Stimulated activated memory B cell treated with anti-CD40 and anti-IgM and Interleukin-4, amounts not matched to agents 10 μg/mL and 1 μg/mL and 100 μg/mL, for 72 hours (primary cell): ENCODE data around the gene PDGFRB.

Source experiments
- ATAC-seq: fragments of 150-1000 bp; cut with Tn5 transposase; 2 replicates; pipeline ENCODE4 v1.10.0; 2021
- H3K27ac Mint-ChIP-seq: one replicate; pipeline ENCODE4 v1.8.0; 2022; ENCODE audit warnings: mild to moderate bottlenecking, mixed read lengths
- H3K27me3 Mint-ChIP-seq: one replicate; pipeline ENCODE4 v1.8.0; 2022; ENCODE audit warnings: mixed read lengths
- H3K36me3 Mint-ChIP-seq: one replicate; pipeline ENCODE4 v1.8.0; 2022; ENCODE audit warnings: mixed read lengths
- H3K4me1 Mint-ChIP-seq: one replicate; pipeline ENCODE4 v1.8.0; 2022; ENCODE audit warnings: mixed read lengths
- H3K4me3 Mint-ChIP-seq: one replicate; pipeline ENCODE4 v1.8.0; 2022; ENCODE audit warnings: mild to moderate bottlenecking, moderate library complexity, mixed read lengths
- H3K9me3 Mint-ChIP-seq: one replicate; pipeline ENCODE4 v1.8.0; 2022; ENCODE audit warnings: mixed read lengths

Gene PDGFRB

DNA sequence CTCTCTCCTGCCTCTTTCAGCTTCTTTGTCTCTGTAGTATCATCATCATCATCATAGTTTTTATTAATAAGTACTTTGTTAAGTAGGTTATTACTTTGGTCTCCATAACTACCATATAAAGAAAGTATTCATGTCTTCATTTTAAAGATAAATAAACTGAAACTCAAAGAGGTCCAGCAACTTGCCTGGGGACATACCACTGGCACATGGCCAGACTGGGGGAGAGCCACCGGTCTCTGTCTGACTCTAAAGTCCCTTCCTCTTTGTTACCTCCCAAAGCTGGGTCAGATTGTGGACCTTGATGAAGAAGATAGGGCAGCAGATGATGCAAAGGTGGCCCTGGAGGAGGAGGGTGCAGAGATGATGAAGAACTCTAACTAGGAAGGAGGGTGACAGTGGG, 19.4 kb upstream of the PDGFRB start:
- Mint-ChIP-seq H3K9me3 (no peaks in the 10 kb centered on the region), H3K27me3 (peaks cover 57% of the 10 kb centered on the region), H3K4me1 (no peaks in the 10 kb centered on the region), H3K4me3 (no peak overlapping the region), H3K27ac (no peak overlapping the region), H3K36me3 (no peaks in the 10 kb centered on the region)
- ATAC-seq: no peak

DNA sequence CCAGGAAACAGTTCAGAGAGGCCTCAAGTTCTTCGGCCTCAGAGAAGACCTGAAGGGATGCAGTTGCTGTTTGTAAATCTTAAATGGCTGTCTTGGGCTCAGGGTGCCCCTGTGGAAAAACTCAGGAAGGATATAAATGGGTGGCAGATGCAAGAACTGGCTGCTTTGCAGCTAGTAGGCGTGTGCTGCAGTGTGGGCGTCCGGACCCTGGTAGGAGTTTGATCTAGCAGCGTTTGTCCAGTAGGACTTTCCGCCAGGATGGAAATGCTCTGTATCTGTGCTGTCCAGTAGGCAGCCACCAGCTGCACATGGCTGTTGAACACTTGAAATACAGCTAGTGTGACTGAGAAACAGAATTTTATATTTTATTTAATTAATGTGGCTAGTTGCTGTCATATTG, 18.6 kb upstream of the PDGFRB start:
- H3K27ac Mint-ChIP-seq: no peak overlapping the region
- no peaks in the 10 kb centered on the region for H3K9me3 Mint-ChIP-seq
- no peak for ATAC-seq
- peaks cover 64% of the 10 kb centered on the region for H3K27me3 Mint-ChIP-seq
- no peaks in the 10 kb centered on the region for H3K4me1 Mint-ChIP-seq
- H3K36me3 Mint-ChIP-seq: no peaks in the 10 kb centered on the region
- no peak overlapping the region for H3K4me3 Mint-ChIP-seq

- H3K36me3 Mint-ChIP-seq: no peaks in the 10 kb centered on the region
- ATAC-seq: no peak
- peaks cover 76% of the 10 kb centered on the region for H3K27me3 Mint-ChIP-seq
- no peaks in the 10 kb centered on the region for H3K9me3 Mint-ChIP-seq
- H3K4me1 Mint-ChIP-seq: no peaks in the 10 kb centered on the region
- H3K27ac Mint-ChIP-seq: no peak overlapping the region
- no peak overlapping the region for H3K4me3 Mint-ChIP-seq
These were observed 17.5 kb upstream of the PDGFRB start for GRCh38 chr5:150173161-150173560.

DNA sequence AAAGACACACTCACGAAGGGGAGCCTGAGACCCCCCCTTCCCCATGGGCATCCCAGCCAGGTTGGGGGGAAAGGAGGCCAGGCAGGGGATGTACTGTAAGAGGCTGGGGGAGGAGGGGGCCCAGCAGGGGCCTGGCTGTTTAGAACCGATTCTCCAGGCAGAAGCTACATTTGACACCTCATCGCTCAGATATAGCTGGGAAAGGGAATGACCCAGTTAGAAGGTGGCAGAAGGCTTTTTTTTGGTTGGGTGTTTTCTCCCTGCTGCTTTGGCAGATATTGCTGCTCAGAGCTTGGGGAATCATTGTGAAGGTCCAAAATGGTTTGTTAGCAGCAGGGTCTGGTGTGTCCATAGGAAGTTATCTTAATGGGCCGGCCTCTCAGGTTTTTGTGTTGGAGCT, 16.9 kb upstream of the PDGFRB start:
- Mint-ChIP-seq H3K4me3 (no peak overlapping the region), H3K27ac (no peak overlapping the region), H3K36me3 (no peaks in the 10 kb centered on the region), H3K9me3 (no peaks in the 10 kb centered on the region), H3K4me1 (no peaks in the 10 kb centered on the region), H3K27me3 (peaks cover 82% of the 10 kb centered on the region)
- no peak for ATAC-seq

GRCh38 chr5:150172145-150172544, 16.5 kb upstream of the PDGFRB start:
- Mint-ChIP-seq H3K4me3 (no peak overlapping the region), H3K27ac (no peak overlapping the region), H3K4me1 (no peaks in the 10 kb centered on the region), H3K9me3 (no peaks in the 10 kb centered on the region), H3K27me3 (peaks cover 86% of the 10 kb centered on the region), H3K36me3 (no peaks in the 10 kb centered on the region)
- ATAC-seq: no peak

DNA sequence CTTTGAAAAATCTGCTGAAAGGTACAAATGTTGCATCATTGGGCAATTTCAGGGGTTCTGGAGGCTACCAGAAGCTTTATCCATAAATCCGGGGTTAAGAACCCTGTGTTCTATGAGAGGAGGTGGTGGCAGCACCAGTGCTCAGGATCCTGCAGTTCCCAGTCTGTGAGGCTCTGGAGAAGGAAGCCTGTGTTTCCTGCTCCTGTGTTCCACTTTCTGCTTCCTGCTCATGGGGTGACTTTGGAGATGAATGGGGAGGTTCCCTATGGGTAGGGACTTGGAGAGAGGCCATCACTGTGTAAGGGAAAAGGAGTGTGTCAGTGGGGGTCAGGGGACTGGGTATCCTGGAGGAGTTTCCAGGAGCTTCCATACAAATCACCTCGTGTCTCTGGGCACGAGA, 13.2 kb upstream of the PDGFRB start:
- no peak for ATAC-seq
- Mint-ChIP-seq H3K9me3 (no peaks in the 10 kb centered on the region), H3K4me1 (no peaks in the 10 kb centered on the region), H3K4me3 (no peak overlapping the region), H3K36me3 (no peaks in the 10 kb centered on the region), H3K27me3 (peaks cover 65% of the 10 kb centered on the region), H3K27ac (no peak overlapping the region)

DNA sequence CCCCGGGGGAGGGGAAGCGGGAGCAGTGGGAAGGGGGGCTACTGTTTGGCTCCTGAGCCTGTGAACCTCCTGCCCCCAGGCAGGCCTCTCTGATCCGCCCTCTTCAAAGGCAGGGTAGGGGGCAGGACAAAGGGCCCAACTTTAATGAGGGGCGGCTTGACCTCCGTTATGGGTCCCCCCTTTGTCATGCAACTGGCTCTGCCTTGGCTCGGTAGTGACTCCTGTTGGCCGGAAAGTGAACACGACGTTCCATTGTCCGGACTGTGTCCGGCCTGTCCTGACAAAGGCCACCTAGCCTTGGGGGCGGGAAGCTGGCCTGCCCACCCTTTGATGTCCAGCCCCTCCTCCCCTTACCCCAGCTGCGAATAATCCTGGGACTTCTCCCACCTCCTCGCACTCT, 12.3 kb upstream of the PDGFRB start:
- Mint-ChIP-seq H3K4me3 (no peak overlapping the region), H3K9me3 (no peaks in the 10 kb centered on the region), H3K36me3 (no peaks in the 10 kb centered on the region), H3K4me1 (no peaks in the 10 kb centered on the region), H3K27me3 (peaks cover 56% of the 10 kb centered on the region), H3K27ac (no peak overlapping the region)
- no peak for ATAC-seq

DNA sequence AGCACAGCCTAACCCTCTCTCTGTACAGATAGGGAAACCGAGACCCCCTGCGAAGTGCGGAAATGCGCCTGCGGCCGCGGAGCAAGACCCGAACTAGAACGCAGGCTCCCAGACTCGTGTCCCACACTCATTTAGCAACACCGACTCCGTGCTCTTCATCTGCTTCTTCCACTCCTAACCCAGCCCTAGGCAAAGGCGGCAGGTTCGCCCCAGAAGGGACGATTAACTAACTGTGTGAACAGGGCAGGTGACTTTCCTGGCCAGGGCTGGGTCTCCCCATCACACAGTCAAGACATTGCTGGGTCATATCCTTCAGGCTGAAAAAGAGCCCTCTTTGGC, 11.8 kb upstream of the PDGFRB start:
- H3K9me3 Mint-ChIP-seq: no peaks in the 10 kb centered on the region
- H3K27ac Mint-ChIP-seq: no peak overlapping the region
- peaks cover 1% of the 10 kb centered on the region for H3K4me1 Mint-ChIP-seq
- ATAC-seq: no peak
- peaks cover 53% of the 10 kb centered on the region for H3K27me3 Mint-ChIP-seq
- no peaks in the 10 kb centered on the region for H3K36me3 Mint-ChIP-seq
- no peak overlapping the region for H3K4me3 Mint-ChIP-seq

DNA sequence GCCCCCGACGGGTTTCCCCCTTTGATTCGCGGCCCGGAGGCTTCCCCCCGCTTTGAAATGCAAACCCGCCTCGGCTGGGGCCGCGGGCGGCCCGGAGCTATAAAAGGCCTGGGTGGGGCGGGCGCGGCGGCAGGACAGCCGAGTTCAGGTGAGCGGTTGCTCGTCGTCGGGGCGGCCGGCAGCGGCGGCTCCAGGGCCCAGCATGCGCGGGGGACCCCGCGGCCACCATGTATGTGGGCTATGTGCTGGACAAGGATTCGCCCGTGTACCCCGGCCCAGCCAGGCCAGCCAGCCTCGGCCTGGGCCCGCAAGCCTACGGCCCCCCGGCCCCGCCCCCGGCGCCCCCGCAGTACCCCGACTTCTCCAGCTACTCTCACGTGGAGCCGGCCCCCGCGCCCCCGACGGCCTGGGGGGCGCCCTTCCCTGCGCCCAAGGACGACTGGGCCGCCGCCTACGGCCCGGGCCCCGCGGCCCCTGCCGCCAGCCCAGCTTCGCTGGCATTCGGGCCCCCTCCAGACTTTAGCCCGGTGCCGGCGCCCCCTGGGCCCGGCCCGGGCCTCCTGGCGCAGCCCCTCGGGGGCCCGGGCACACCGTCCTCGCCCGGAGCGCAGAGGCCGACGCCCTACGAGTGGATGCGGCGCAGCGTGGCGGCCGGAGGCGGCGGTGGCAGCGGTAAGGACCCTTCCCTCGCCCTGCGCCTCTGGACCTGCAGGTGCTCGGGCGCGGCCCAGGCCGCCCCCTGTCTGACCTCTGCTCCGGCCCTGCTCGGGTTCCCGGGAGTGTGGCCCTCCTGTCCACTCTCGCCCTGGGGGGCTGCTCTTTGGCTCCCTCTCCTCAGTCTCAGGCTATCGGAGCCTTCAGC, 11.2 kb upstream of the PDGFRB start, which contains the start of gene CDX1:
CDX1 (plus strand) TSS at position 129 of the 862 bp plus-strand sequence; CDS start at position 228, 99 bp downstream.
- peak; percentile 43 for ATAC-seq
- Mint-ChIP-seq H3K36me3 (no peaks in the 10 kb centered on the region), H3K4me3 (no peak within 1 kb of the TSS), H3K27me3 (peaks cover 47% of the 10 kb centered on the region), H3K4me1 (peaks cover 6% of the 10 kb centered on the region), H3K9me3 (no peaks in the 10 kb centered on the region), H3K27ac (no peak within 1 kb of the TSS)

DNA sequence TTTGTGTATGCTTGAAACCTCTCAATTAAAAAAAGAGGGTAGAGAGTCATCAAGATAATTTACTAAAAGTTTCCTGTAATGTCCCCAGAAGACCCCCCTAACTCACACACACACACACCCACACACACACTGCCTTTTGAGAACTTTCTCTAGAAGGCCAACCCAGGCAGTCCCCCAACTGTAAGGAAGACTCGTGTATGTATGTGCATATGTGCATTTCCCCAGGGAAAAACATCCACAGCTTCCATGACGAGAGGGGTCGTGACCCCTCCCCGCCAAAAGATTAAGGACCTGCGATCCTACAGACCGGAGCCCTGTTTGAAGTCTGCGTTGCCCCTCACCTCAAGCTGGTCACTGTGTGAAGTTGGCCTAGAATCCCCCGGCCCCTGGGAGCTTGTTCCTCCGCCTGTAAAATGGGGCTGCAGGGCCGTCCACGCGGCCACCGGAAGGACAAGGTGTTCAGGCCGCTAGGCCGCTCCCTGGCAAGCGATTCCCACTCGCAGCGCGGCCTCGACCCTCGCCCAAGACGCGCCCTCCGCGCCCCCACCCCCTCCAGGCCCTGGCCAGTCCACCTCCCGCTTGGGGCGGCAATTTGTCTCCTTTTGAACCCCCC, 10.5 kb upstream of the PDGFRB start:
- Mint-ChIP-seq H3K9me3 (no peaks in the 10 kb centered on the region), H3K36me3 (no peaks in the 10 kb centered on the region), H3K27ac (no peak overlapping the region), H3K4me1 (peaks cover 13% of the 10 kb centered on the region), H3K27me3 (peaks cover 39% of the 10 kb centered on the region), H3K4me3 (no peak overlapping the region)
- ATAC-seq: no peak

DNA sequence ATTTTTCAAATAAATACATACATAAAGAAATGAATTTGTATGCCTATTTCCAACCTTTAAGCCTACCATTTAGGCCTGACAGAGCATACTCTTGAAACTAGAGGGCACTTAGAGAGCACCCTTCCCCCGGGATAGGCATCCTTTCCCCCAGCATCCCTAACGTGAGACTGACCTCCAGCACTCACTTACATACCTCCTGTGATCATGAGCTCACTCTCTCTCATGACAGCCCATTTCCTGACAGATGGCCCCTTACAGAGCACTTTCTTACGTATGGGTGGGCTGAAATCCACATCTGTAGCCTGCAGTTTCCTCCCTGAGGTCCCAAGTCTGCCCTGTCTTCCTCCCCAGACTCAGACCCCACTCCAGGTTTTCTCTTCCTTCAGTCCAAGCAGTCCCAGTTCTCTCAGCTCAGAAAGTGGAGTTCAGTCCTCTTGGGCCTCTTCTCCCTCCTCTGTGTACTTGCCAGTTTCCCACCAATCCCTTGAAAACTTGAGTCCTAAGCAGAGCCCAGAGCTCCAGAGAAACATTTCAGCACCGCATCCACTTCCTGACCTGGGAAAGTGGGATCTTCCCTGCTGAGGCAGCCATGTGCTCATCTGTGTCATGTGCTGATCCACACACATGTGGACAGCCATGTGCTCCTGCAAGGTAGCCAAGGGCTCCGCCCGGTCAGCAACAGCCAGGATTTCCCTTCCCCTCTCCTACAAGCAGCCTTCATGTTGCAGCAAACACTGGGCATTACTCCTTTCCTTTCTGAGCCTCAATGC, 8.8 kb upstream of the PDGFRB start:
- ATAC-seq: no peak
- Mint-ChIP-seq H3K4me3 (no peak overlapping the region), H3K27ac (no peak overlapping the region), H3K36me3 (no peaks in the 10 kb centered on the region), H3K4me1 (peaks cover 29% of the 10 kb centered on the region), H3K9me3 (no peaks in the 10 kb centered on the region), H3K27me3 (peaks cover 22% of the 10 kb centered on the region)

GRCh38 chr5:150163547-150164059, 8.0 kb upstream of the PDGFRB start:
- Mint-ChIP-seq H3K36me3 (no peaks in the 10 kb centered on the region), H3K27me3 (peaks cover 15% of the 10 kb centered on the region), H3K27ac (no peak overlapping the region), H3K4me1 (peaks cover 30% of the 10 kb centered on the region), H3K9me3 (no peaks in the 10 kb centered on the region), H3K4me3 (no peak overlapping the region)
- no peak for ATAC-seq

GRCh38 chr5:150163035-150163434, 7.4 kb upstream of the PDGFRB start:
- peaks cover 30% of the 10 kb centered on the region for H3K4me1 Mint-ChIP-seq
- H3K27me3 Mint-ChIP-seq: peaks cover 9% of the 10 kb centered on the region
- ATAC-seq: no peak
- H3K9me3 Mint-ChIP-seq: no peaks in the 10 kb centered on the region
- H3K27ac Mint-ChIP-seq: no peak overlapping the region
- H3K36me3 Mint-ChIP-seq: no peaks in the 10 kb centered on the region
- H3K4me3 Mint-ChIP-seq: no peak overlapping the region

DNA sequence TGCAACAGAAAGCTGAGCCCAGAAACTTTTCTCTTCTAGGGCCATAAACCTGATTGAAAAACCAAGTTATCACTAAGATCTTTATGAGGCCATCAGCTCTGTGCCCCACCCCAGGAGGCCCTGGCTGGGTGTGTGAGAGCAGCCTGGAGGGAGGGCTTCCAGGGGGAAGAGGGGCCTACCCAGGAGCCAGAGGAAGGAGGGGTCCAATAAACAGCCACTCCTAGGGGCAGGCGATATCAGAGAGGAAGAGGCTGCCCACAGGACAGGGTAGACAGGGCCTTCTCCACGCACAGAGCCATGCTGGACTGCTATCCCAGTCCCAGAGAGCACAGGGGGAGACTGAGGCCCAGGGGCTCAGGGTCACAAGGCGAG, 6.5 kb upstream of the PDGFRB start:
- no peak overlapping the region for H3K27ac Mint-ChIP-seq
- no peaks in the 10 kb centered on the region for H3K36me3 Mint-ChIP-seq
- H3K4me3 Mint-ChIP-seq: no peak overlapping the region
- H3K27me3 Mint-ChIP-seq: no peaks in the 10 kb centered on the region
- peaks cover 30% of the 10 kb centered on the region for H3K4me1 Mint-ChIP-seq
- no peak for ATAC-seq
- H3K9me3 Mint-ChIP-seq: no peaks in the 10 kb centered on the region

DNA sequence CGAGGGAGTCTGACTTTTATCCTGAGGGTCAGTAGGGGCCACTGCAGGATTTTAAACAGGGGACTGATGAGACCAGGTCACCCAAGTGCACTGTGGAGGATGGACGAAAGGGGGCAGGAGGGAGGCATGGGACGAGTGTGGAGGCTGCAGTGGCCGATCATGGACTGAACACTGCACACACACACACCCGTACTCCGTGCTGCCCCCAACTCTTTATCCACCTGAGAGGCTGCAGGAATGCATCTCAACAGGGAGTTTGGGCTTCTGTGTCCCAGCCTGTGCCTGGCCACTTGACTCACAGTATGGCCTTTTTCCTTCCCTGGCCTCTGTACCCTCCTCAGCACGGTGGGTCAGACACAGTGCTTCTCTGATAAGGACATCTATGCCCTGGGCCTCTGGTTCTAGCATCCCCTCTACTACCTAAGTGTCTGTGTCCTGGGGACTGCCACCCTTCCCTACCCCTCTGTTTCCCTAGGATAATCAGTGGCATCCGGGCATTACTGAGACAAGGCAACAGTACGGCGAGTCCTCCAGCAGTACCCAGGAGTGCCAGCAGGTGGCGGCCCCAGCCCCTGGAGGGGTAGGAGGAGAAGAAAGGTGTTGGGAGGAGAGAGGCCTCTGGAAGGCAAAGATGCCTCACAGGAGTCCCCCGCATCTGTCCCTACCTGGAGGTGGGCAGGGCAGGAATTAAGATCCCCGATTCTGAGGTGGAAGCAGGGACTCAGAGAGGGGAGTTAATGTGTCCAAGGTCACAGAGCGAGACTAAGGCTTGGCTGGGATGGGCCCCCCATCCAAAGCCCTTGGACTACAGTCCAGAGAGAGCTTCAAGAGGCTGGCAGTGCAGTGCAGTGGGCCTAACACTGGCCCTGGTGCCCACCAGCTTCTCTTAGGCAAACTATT, 5.8 kb upstream of the PDGFRB start:
- Mint-ChIP-seq H3K27ac (no peak overlapping the region), H3K36me3 (no peaks in the 10 kb centered on the region), H3K27me3 (no peaks in the 10 kb centered on the region), H3K9me3 (no peaks in the 10 kb centered on the region), H3K4me3 (no peak overlapping the region), H3K4me1 (peaks cover 31% of the 10 kb centered on the region)
- ATAC-seq: peak; percentile 61
